H1 (cell line): ENCODE measurements around the gene SLC5A11. TPM values are rescaled to one million over a fixed set of nuclear protein-coding genes. Genes with fewer than 3 reads are reported as not detected.

ENCODE experiments used
- CTCF ChIA-PET: fragments of 300-600 bp; sonication (Branson Sonifier 250); formaldehyde crosslinking; loops from one replicate; lab custom pipeline; 2021; ENCODE audit not compliant: partially characterized antibody; lab: Charles Lee
- POLR2A ChIA-PET: fragments of 300-600 bp; sonication (Branson Sonifier 250); formaldehyde crosslinking; loops from one replicate; lab custom pipeline; 2021; ENCODE audit warnings: inconsistent platforms; ENCODE audit not compliant: partially characterized antibody; lab: Charles Lee
- DNase-seq, 2 experiments: peaks; one replicate each; pipeline versions ENCODE4 v3.0.0 to v3.0.0-alpha.2; 2010 to 2022; ENCODE audit warnings: low spot score in 2 of 2, low read depth in 1 of 2, mixed read lengths in 1 of 2
- FAIRE-seq: peaks from 2 replicates; lab custom pipeline; 2011; peaks lifted over from hg19 to GRCh38; lab: Jason Lieb, UNC
- H2AFZ ChIP-seq: 2 replicates; pipeline ENCODE4 v1.8.1; 2012; ENCODE audit warnings: low read length, inconsistent platforms
- H2AK5ac ChIP-seq: 2 replicates; pipeline ENCODE4 v1.6.1; 2013; ENCODE audit warnings: low read depth, low read length
- H2BK120ac ChIP-seq: replicated peaks from 2 replicates; pipeline ENCODE3; 2013; ENCODE audit warnings: low read depth, low read length, inconsistent platforms
- H2BK12ac ChIP-seq: 2 replicates; pipeline ENCODE4 v1.6.1; 2013; ENCODE audit warnings: low read depth, low read length
- H2BK15ac ChIP-seq: 2 replicates; pipeline ENCODE4 v1.6.1; 2013; ENCODE audit warnings: low read length
- H2BK20ac ChIP-seq: 2 replicates; pipeline ENCODE4 v1.6.1; 2013; ENCODE audit warnings: low read length
- H2BK5ac ChIP-seq: 2 replicates; pipeline ENCODE4 v1.6.1; 2013; ENCODE audit warnings: low read depth, low read length
- H3K14ac ChIP-seq: 2 replicates; pipeline ENCODE4 v1.6.1; 2013; ENCODE audit warnings: inconsistent platforms; ENCODE audit not compliant: insufficient read length
- H3K18ac ChIP-seq: 2 replicates; pipeline ENCODE4 v1.6.1; 2013; ENCODE audit warnings: low read length; ENCODE audit errors: extremely low read depth
- H3K23ac ChIP-seq: 2 replicates; pipeline ENCODE4 v1.6.1; 2013; ENCODE audit warnings: inconsistent platforms; ENCODE audit not compliant: insufficient read length
- H3K23me2 ChIP-seq: 2 replicates; pipeline ENCODE4 v1.6.1; 2013; ENCODE audit warnings: low read depth, low read length
- H3K27ac ChIP-seq: 2 replicates; pipeline ENCODE4 v1.6.1; 2011; ENCODE audit warnings: low read depth, low read length, inconsistent platforms
- H3K27me3 ChIP-seq, 4 experiments: replicated peaks in 1 of 4; 1 replicate in 1 of 4; 2 replicates in 3 of 4; pipeline versions ENCODE4 v1.6.1 to v1.8.1; 2011 to 2013; ENCODE audit warnings: low read length in 3 of 4, mild to moderate bottlenecking in 3 of 4, inconsistent platforms in 2 of 4, mixed read lengths in 2 of 4, moderate library complexity in 1 of 4; ENCODE audit not compliant: control insufficient read depth in 3 of 4, insufficient read depth in 3 of 4; ENCODE audit errors: extremely low read depth in 1 of 4
- H3K36me3 ChIP-seq, 4 experiments: 2 replicates each; pipeline versions ENCODE4 v1.6.1 to v1.8.1; 2011 to 2013; ENCODE audit warnings: mild to moderate bottlenecking in 4 of 4, low read length in 3 of 4, moderate library complexity in 2 of 4, control low read depth in 1 of 4, inconsistent platforms in 1 of 4; ENCODE audit not compliant: insufficient read depth in 4 of 4, control insufficient read depth in 2 of 4
- H3K4ac ChIP-seq: replicated peaks from 2 replicates; pipeline ENCODE3; 2013; ENCODE audit warnings: low read length, low read depth, mixed read lengths, inconsistent platforms; ENCODE audit not compliant: insufficient read length
- H3K4me1 ChIP-seq, 4 experiments: replicated peaks in 1 of 4; 1 replicate in 1 of 4; 2 replicates in 3 of 4; pipeline versions ENCODE4 v1.6.1 to v1.8.1; 2011 to 2013; ENCODE audit warnings: low read length in 3 of 4, inconsistent platforms in 2 of 4, mixed read lengths in 1 of 4; ENCODE audit not compliant: insufficient read depth in 4 of 4, control insufficient read depth in 3 of 4
- H3K4me2 ChIP-seq, 2 experiments: 2 replicates each; pipeline versions ENCODE4 v1.6.1 to v1.8.1; 2011 to 2013; ENCODE audit warnings: low read depth in 2 of 2, low read length in 2 of 2, control low read depth in 1 of 2, inconsistent platforms in 1 of 2, mild to moderate bottlenecking in 1 of 2; ENCODE audit not compliant: insufficient read depth in 1 of 2
- H3K4me3 ChIP-seq, 4 experiments: fragments of 200-600, 300-600 bp in 1 of 4; sonication (generic), shearing (Covaris generic), sonication (Bioruptor Twin) in 1 of 4; 2 replicates each; pipeline versions ENCODE4 v1.5.1 to v1.8.1; 2011 to 2016; ENCODE audit warnings: low read length in 4 of 4, low read depth in 3 of 4, control low read depth in 2 of 4, inconsistent platforms in 2 of 4, mild to moderate bottlenecking in 2 of 4, mixed read lengths in 1 of 4, moderate library complexity in 1 of 4; ENCODE audit not compliant: insufficient read depth in 2 of 4; ENCODE audit errors: extremely low read depth in 1 of 4
- H3K56ac ChIP-seq: replicated peaks from 2 replicates; pipeline ENCODE3; 2013; ENCODE audit warnings: low read depth, mild to moderate bottlenecking, mixed read lengths, low read length, inconsistent platforms; ENCODE audit not compliant: insufficient read length
- H3K79me1 ChIP-seq: 2 replicates; pipeline ENCODE4 v1.6.1; 2013; ENCODE audit warnings: low read depth, low read length, control low read depth
- H3K79me2 ChIP-seq, 2 experiments: 2 replicates each; pipeline versions ENCODE4 v1.6.1 to v1.8.1; 2012 to 2013; ENCODE audit warnings: low read length in 2 of 2, mild to moderate bottlenecking in 2 of 2, inconsistent platforms in 1 of 2; ENCODE audit not compliant: insufficient read depth in 2 of 2, control insufficient read depth in 1 of 2
- H3K9ac ChIP-seq, 4 experiments: replicated peaks in 1 of 4; 1 replicate in 1 of 4; 2 replicates in 3 of 4; pipeline versions ENCODE4 v1.6.1 to v1.8.1; 2011 to 2013; ENCODE audit warnings: low read depth in 3 of 4, low read length in 3 of 4, control low read depth in 2 of 4, mild to moderate bottlenecking in 2 of 4, moderate library complexity in 2 of 4, inconsistent platforms in 1 of 4; ENCODE audit errors: extremely low read depth in 1 of 4
- H3K9me3 ChIP-seq, 2 experiments: 2 replicates each; pipeline versions ENCODE4 v1.6.1 to v1.8.1; 2012 to 2013; ENCODE audit warnings: mild to moderate bottlenecking in 2 of 2, moderate library complexity in 2 of 2, control low read depth in 1 of 2, inconsistent platforms in 1 of 2, low read depth in 1 of 2, low read length in 1 of 2, mixed read lengths in 1 of 2; ENCODE audit not compliant: insufficient read depth in 2 of 2
- H4K20me1 ChIP-seq, 2 experiments: replicated peaks in 1 of 2; 2 replicates each; pipeline versions ENCODE3 to v1.8.1; 2011 to 2013; ENCODE audit warnings: inconsistent platforms in 2 of 2, low read length in 2 of 2, mild to moderate bottlenecking in 1 of 2; ENCODE audit not compliant: insufficient read depth in 2 of 2, control insufficient read depth in 1 of 2
- H4K5ac ChIP-seq: 2 replicates; pipeline ENCODE4 v1.6.1; 2013; ENCODE audit warnings: low read length, low read depth, mixed read lengths, inconsistent platforms; ENCODE audit not compliant: insufficient read length
- H4K8ac ChIP-seq: 2 replicates; pipeline ENCODE4 v1.8.0; 2013; ENCODE audit warnings: mild to moderate bottlenecking, moderate library complexity, low read length, inconsistent platforms; ENCODE audit not compliant: insufficient read depth; ENCODE audit errors: extremely low read depth
- H4K91ac ChIP-seq: replicated peaks from 2 replicates; pipeline ENCODE3; 2013; ENCODE audit warnings: low read length, mixed read lengths, inconsistent platforms; ENCODE audit not compliant: insufficient read length
- BRCA1 ChIP-seq: IDR thresholded peaks from 2 replicates; pipeline ENCODE4 v1.6.1; 2012; ENCODE audit warnings: low read depth, low read length, improper control_type of control experiment
- CHD2 ChIP-seq: IDR thresholded peaks from 2 replicates; pipeline ENCODE4 v1.6.1; 2012; ENCODE audit warnings: low read length, improper control_type of control experiment
- CTBP2 ChIP-seq: IDR thresholded peaks from 2 replicates; pipeline ENCODE4 v1.7.0; 2011; ENCODE audit warnings: borderline replicate concordance, mild to moderate bottlenecking, moderate library complexity, mixed read lengths, low read length; ENCODE audit not compliant: insufficient read depth, insufficient read length
- KDM5A ChIP-seq: fragments of 200-600 bp; IDR thresholded peaks from 2 replicates; pipeline ENCODE4 v1.7.1; 2012; ENCODE audit warnings: mild to moderate bottlenecking, low read length, inconsistent platforms, mixed read lengths
- RAD21 ChIP-seq, 2 experiments: IDR thresholded peaks in 1 of 2; conservative IDR thresholded peaks in 1 of 2; 2 replicates each; pipeline ENCODE4 v1.6.1; 2011; ENCODE audit warnings: low read depth in 2 of 2, low read length in 2 of 2, improper control_type of control experiment in 1 of 2, inconsistent platforms in 1 of 2, mild to moderate bottlenecking in 1 of 2, moderate library complexity in 1 of 2
- WGBS, 2 experiments: shearing (Covaris generic) in 1 of 2; methylation state at CpG; one replicate each; pipeline versions ENCODE4 v1.1.6 to v1.1.7; 2013 to 2015; ENCODE audit warnings: low lambda C conversion rate in 2 of 2, mixed read lengths in 2 of 2, inconsistent platforms in 1 of 2, low coverage in 1 of 2, missing lambda C conversion rate in 1 of 2; ENCODE audit not compliant: insufficient replicate concordance in 2 of 2, insufficient coverage in 1 of 2, insufficient read length in 1 of 2; ENCODE audit errors: extremely low coverage in 1 of 2, missing lambda C conversion rate in 1 of 2; 5-methylcytosine and 5-hydroxymethylcytosine counted together
- polyA plus RNA-seq, 7 experiments: library from polyadenylated mRNA; depleted of rRNA in 3 of 7; stranded (reverse) in 5 of 7; unstranded in 2 of 7; fragments of >200 nt in 5 of 7; fragments of 200-250 nt in 2 of 7; gene quantifications; 1 replicate in 5 of 7; 2 replicates in 1 of 7; 4 replicates in 1 of 7; pipeline versions ENCODE4 v1.2.1 to v1.2.3, GENCODE V29; 2011 to 2013; ENCODE audit warnings: missing spikeins in 2 of 7, mixed read lengths in 2 of 7
- total RNA-seq: library from RNA; stranded (reverse); fragmentation: NEBNext Ultra II Directional; extraction: Animal tissue kit (Norgen Biotek cat#: 25700); gene quantifications from 2 replicates; pipeline ENCODE4 v1.2.1, GENCODE V29; 2021

The SLC5A11 gene
- total and polyA plus RNA-seq, 2 of the 8 experiments (the other 6 are each of a cell fraction or from before 2014, with no cell fraction given): 0.26 to 0.59 TPM

DNA sequence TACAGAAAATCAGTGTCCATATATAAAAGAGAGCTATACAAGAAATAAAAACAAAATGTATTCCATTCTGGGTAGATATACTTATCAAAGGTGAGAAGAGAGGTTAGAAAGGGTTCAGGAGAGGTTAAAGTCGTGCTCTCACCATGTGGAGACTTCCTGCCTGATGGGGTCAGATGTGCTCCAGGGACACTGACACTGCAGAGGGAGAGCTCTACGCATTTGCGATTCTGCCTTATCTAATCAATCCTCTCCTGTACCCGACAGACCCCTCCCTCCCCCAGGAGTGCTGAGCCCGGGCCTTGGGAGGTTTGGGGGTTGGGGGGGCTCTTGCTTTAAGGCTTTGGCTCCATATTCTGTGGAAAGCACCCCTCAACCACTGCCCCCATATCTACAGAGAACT lies 16.6 kb upstream of the SLC5A11 start:
- Histone ChIP-seq H3K9ac (no peak overlapping the region), H2AK5ac (no peak overlapping the region), H3K4me1 (no peaks in the 10 kb centered on the region), H4K20me1 (peaks cover 0 to 9% of the 10 kb centered on the region in 2 experiments), H3K18ac (no peak overlapping the region), H3K27me3 (no peaks in the 10 kb centered on the region), H3K23ac (no peak overlapping the region), H3K14ac (no peak overlapping the region), H3K23me2 (peaks cover 4% of the 10 kb centered on the region; the same call in 1 of the 2 replicates), H4K91ac (no peak overlapping the region), H2BK15ac (no peak overlapping the region), H3K36me3 (peaks cover 2 to 35% (median 8%) of the 10 kb centered on the region in 4 experiments; a peak in 5 of 8 replicates), H3K79me2 (no peaks in the 10 kb centered on the region), H2BK20ac (no peak overlapping the region), H2BK120ac (no peak overlapping the region), H3K79me1 (no peaks in the 10 kb centered on the region; the same call in 1 of the 2 replicates), H4K5ac (no peak overlapping the region), H3K27ac (no peak overlapping the region), H2BK12ac (no peak overlapping the region), H3K56ac (no peak overlapping the region), H3K9me3 (no peaks in the 10 kb centered on the region), H3K4ac (no peak overlapping the region), H2AFZ (no peak overlapping the region), H3K4me3 (no peak overlapping the region), H3K4me2 (no peak overlapping the region), H4K8ac (no peak overlapping the region), H2BK5ac (no peak overlapping the region)
- no peak for TF ChIP-seq BRCA1
- no peak for TF ChIP-seq CHD2
- TF ChIP-seq KDM5A: no peak
- TF ChIP-seq RAD21 (IDR thresholded peaks at IDR 0.05 in 1 of 2, conservative IDR thresholded peaks at IDR 0.05 in 1 of 2; ENCODE audit: low read depth in 2 of 2, low read length in 2 of 2): peak in 1 of 2 experiments; percentile 6; a peak in 1 of 4 replicates
- TF ChIP-seq CTBP2: no peak
- no peak for DNase-seq
- ChIA-PET POLR2A (interaction anchor here (0.6 kb wide), 1 partner anchor 99 kb away, joined by 3 read pairs; no protein-coding TSS in a partner anchor), CTCF (no interaction called here)
- no peak for FAIRE-seq
- WGBS, 2 experiments: 81% methylated on average over 5 of the region's 5 CpGs; no CpG with 5 or more reads in 1 of the 2 experiments
